ENCODE results near the gene ZNF594.

DNA sequence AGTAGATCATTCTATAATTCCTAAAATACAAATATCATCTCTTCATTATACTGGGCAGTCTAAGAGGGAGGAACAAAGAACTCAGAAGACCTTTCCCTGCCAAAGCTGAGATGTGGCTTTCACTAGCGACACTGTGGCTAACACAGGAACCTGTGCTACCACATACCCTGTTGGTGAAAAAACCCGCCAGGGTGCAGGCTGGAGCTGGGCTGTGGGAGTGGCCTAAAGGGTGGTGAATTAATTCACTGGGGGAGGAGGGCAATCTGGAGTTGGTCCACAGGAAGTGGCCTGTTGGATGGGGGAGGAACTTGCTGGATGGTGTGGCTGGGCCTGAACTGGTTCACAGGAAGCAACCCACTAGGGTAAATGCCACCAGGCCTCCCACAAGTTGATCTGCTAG is 7.4 kb downstream of the ZNF594 start:
- no peak for TF ChIP-seq CTCF (IDR thresholded peaks at IDR 0.05)
- TF ChIP-seq EZH2 (IDR thresholded peaks at IDR 0.05), result no peak
- TF ChIP-seq EZH2phosphoT487 (IDR thresholded peaks at IDR 0.05), result no peak
